ENCODE measurements around the gene PPIA.
"Not testable (repeated sequence)": the region's sequence is repeated elsewhere in the genome, so short reads cannot be mapped to it uniquely, and the experiment has no call there.

PPIA gene

GRCh38 chr7:44791278-44792219, 4.9 kb upstream of the PPIA start:
- peak; percentile 60 for DNase-seq

GRCh38 chr7:44793919-44794318, 2.6 kb upstream of the PPIA start:
- DNase-seq, result peak; percentile 54

- DNase-seq, result no peak
These were observed 2.1 kb upstream of the PPIA start for GRCh38 chr7:44794331-44794730.

GRCh38 chr7:44796034-44796503, 412 bp upstream of the PPIA start:
- DNase-seq, result no peak

GRCh38 chr7:44797329-44798258, 1.1 kb downstream of the PPIA start:
- DNase-seq, result peak; percentile 90

GRCh38 chr7:44798649-44799305, 2.3 kb downstream of the PPIA start:
- no peak for DNase-seq

- no peak for DNase-seq
These were observed 3.5 kb downstream of the PPIA start for GRCh38 chr7:44799939-44800338.

- no peak for DNase-seq
These were observed 5.4 kb downstream of the PPIA start for GRCh38 chr7:44801890-44802289.

GRCh38 chr7:44802418-44803025, 6.0 kb downstream of the PPIA start:
- DNase-seq, result no peak

- DNase-seq, result not testable (repeated sequence)
These were observed 7.5 kb downstream of the PPIA start for GRCh38 chr7:44803828-44804519.

GRCh38 chr7:44805950-44806349, 9.5 kb downstream of the PPIA start:
- no peak for DNase-seq

- no peak for DNase-seq
These were observed 12.5 kb downstream of the PPIA start for GRCh38 chr7:44808914-44809393.

- no peak for DNase-seq
These were observed 14.6 kb downstream of the PPIA start for GRCh38 chr7:44811093-44811492.

- no peak for DNase-seq
These were observed 15.1 kb downstream of the PPIA start for GRCh38 chr7:44811571-44811970.

GRCh38 chr7:44814919-44815318, 18.4 kb downstream of the PPIA start:
- DNase-seq, result no peak

GRCh38 chr7:44819292-44819691, 22.8 kb downstream of the PPIA start:
- peak; percentile 63 for DNase-seq

GRCh38 chr7:44823255-44823781, 26.8 kb downstream of the PPIA start:
- no peak for DNase-seq

- peak; percentile 70 for DNase-seq
These were observed 28.5 kb downstream of the PPIA start for GRCh38 chr7:44824894-44825526.

- DNase-seq, result no peak
These were observed 31.1 kb downstream of the PPIA start for GRCh38 chr7:44827567-44827966.

- DNase-seq, result no peak
These were observed 42.3 kb downstream of the PPIA start for GRCh38 chr7:44838751-44839150.

GRCh38 chr7:44842675-44843074, 46.2 kb downstream of the PPIA start:
- DNase-seq, result not testable (repeated sequence)

Measured in islet precursor cell (in vitro differentiated cells).